Measurements from ENCODE around the gene COL17A1. TPM values are rescaled to one million over a fixed set of nuclear protein-coding genes. Genes with fewer than 3 reads are reported as not detected.

Gene COL17A1
- total RNA-seq, 2 experiments from 2014 or later: not detected

GRCh38 chr10:104090611-104091010 lies 4.9 kb upstream of the COL17A1 start:
- Mint-ChIP-seq H3K9me3 (peaks cover 8% of the 10 kb centered on the region), H3K36me3 (ENCODE audit: low read depth) (no peaks in the 10 kb centered on the region), H3K27me3 (no peaks in the 10 kb centered on the region), H3K27ac (no peak overlapping the region), H3K4me3 (no peak overlapping the region), H3K4me1 (ENCODE audit: low read depth) (peaks cover 11% of the 10 kb centered on the region)
- POLR2A ChIA-PET: interaction anchor here (0.7 kb wide), 1 partner anchor 59 kb away, joined by 3 read pairs; no protein-coding TSS in a partner anchor
- ATAC-seq (no peak), DNase-seq (no peak)
- intact Hi-C loops (cut with micrococcal nuclease): no loop called here
- TF ChIP-seq CTCF (IDR thresholded peaks at IDR 0.05): no peak
- CTCF ChIA-PET: interaction anchor here (1.4 kb wide), 1 partner anchor 12 kb away, joined by 3 read pairs; no protein-coding TSS in a partner anchor

DNA sequence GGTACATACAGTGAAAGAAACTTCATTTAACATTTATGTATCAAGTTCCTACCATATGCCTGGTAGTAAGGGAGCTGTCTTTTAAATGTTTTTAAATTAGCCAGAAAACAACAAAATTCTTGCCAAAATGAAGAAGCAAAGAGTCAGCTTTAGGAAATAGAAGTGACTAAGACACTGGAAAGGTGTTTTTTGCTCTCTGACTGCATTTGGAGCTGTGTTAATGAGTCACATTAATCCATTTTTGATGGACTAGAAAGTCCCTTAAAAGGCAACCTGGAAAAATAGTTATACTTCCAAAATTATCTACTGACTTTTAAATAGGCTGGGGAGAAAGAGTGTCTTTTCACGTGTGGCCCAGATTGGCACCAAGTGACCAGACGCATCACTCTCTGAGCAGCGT lies 3.9 kb upstream of the COL17A1 start:
- POLR2A ChIA-PET: interaction anchor here (0.9 kb wide), 1 partner anchor 12 kb away, joined by 3 read pairs; no protein-coding TSS in a partner anchor

DNA sequence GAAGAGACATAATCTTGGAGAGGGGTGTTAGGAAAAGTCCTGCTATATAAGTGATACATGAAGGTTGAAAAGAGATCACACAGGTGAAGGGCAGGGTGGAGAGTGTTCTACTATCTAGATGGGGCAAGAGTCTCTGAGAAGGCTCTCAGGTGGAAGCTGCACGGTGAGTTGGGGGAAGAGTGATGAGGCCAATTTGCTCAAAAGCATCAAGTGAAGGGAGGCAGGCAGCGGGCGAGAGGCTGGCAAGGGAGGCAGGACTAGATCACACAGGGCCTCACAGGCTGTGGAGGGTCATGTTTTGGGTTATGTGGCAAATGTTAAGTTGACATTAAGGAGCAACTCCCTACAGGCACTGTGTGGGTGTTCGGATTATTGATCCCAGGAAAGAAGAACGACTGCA lies 2.6 kb upstream of the COL17A1 start:
- no peaks in the 10 kb centered on the region for H3K36me3 Mint-ChIP-seq (ENCODE audit: low read depth)
- H3K27me3 Mint-ChIP-seq: no peaks in the 10 kb centered on the region
- ATAC-seq (no peak), DNase-seq (no peak)
- intact Hi-C loops (cut with micrococcal nuclease): no loop called here
- peaks cover 3% of the 10 kb centered on the region for H3K9me3 Mint-ChIP-seq
- TF ChIP-seq CTCF (IDR thresholded peaks at IDR 0.05): no peak
- no peak overlapping the region for H3K4me3 Mint-ChIP-seq
- peaks cover 3% of the 10 kb centered on the region for H3K4me1 Mint-ChIP-seq (ENCODE audit: low read depth)
- POLR2A ChIA-PET: interaction anchor here (0.7 to 1.2 kb wide), 2 partner anchors 15 to 125 kb away, joined by 3 read pairs; no protein-coding TSS in a partner anchor
- H3K27ac Mint-ChIP-seq: no peak overlapping the region
- CTCF ChIA-PET: interaction anchor here (0.8 to 1.0 kb wide), 2 partner anchors 9 to 202 kb away, joined by 3 read pairs; no protein-coding TSS in a partner anchor

More for the DNA sequence above, 3.9 kb upstream of the COL17A1 start:
- H3K9me3 Mint-ChIP-seq: peaks cover 8% of the 10 kb centered on the region
- peaks cover 8% of the 10 kb centered on the region for H3K4me1 Mint-ChIP-seq (ENCODE audit: low read depth)
- H3K27ac Mint-ChIP-seq: no peak overlapping the region
- no peak for TF ChIP-seq CTCF (IDR thresholded peaks at IDR 0.05)
- CTCF ChIA-PET: interaction anchor here (1.4 kb wide), 1 partner anchor 13 kb away, joined by 3 read pairs; no protein-coding TSS in a partner anchor
- H3K36me3 Mint-ChIP-seq (ENCODE audit: low read depth): no peaks in the 10 kb centered on the region
- DNase-seq: no peak
- intact Hi-C loops (cut with micrococcal nuclease): no loop called here
- no peaks in the 10 kb centered on the region for H3K27me3 Mint-ChIP-seq
- H3K4me3 Mint-ChIP-seq: no peak overlapping the region
- ATAC-seq: no peak

DNA sequence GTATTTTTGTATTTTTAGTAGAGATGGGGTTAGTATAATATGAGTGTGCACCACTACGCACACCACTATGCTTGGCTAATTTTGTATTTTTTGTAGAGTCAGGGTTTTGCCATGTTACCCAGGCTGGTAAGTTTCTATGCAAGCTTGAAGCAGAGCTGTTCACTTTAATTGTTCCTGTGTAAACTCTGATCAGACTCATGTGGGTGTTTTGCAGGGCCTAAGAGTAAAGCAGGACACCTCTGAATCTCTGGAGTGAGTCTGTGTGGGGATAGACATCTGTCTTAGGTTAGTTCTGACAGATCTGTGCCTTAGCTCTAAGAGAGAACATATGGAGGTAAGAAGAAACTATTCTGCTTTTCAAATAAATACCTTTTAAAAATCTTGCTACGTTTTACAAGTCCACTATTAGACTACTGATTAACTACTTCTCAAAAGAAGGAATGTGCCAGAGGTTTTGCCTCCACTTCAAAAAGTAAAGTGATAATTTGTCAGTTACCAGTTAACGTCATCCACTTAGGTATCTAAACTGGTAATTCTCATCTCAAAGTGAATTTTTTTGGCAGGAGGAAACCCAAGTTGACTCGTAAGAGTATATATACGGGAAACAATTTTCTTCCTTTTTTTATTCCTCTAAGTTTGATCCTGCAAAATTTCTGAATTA lies 1.1 kb downstream of the COL17A1 start:
- Mint-ChIP-seq H3K27me3 (no peaks in the 10 kb centered on the region), H3K4me3 (no peak overlapping the region), H3K4me1 (ENCODE audit: low read depth) (no peaks in the 10 kb centered on the region), H3K36me3 (ENCODE audit: low read depth) (no peaks in the 10 kb centered on the region), H3K9me3 (no peaks in the 10 kb centered on the region), H3K27ac (no peak overlapping the region)
- ATAC-seq (no peak), DNase-seq (no peak)
- ChIA-PET POLR2A (no interaction called here), CTCF (no interaction called here)
- TF ChIP-seq CTCF (IDR thresholded peaks at IDR 0.05): no peak
- intact Hi-C loops (cut with micrococcal nuclease): no loop called here

- H3K27me3 Mint-ChIP-seq: no peaks in the 10 kb centered on the region
- no peak for ATAC-seq
- ChIA-PET POLR2A (no interaction called here), CTCF (interaction anchor here (1.0 to 3.1 kb wide), 8 partner anchors 10 to 194 kb away, joined by 3 to 11 read pairs (median 4); no protein-coding TSS in a partner anchor)
- no peaks in the 10 kb centered on the region for H3K9me3 Mint-ChIP-seq
- H3K36me3 Mint-ChIP-seq (ENCODE audit: low read depth): no peaks in the 10 kb centered on the region
- intact Hi-C loops (cut with micrococcal nuclease): no loop called here
- H3K27ac Mint-ChIP-seq: no peak overlapping the region
- no peak for TF ChIP-seq CTCF (IDR thresholded peaks at IDR 0.05)
- no peak overlapping the region for H3K4me3 Mint-ChIP-seq
- no peaks in the 10 kb centered on the region for H3K4me1 Mint-ChIP-seq (ENCODE audit: low read depth)
- DNase-seq: no peak
Measured at GRCh38 chr10:104081998-104082397, 3.7 kb downstream of the COL17A1 start.
